Measurements from ENCODE around the gene MTARC1. TPM values are rescaled to one million over a fixed set of nuclear protein-coding genes. Genes with fewer than 3 reads are reported as not detected.
A peak's percentile ranks its signal among the peaks of the same experiment; 100 is the strongest.

Gene MTARC1
- total and polyA plus RNA-seq, 9 of the 15 experiments (the other 6 are each of a cell fraction or from before 2014, with no cell fraction given): 0.07 to 0.14 (median 0.11) TPM; not detected in 6

- peaks cover 2 to 4% of the 10 kb centered on the region in 2 experiments; a peak in 3 of 5 replicates for H3K4me1 ChIP-seq (replicated peaks in 1 of 2; ENCODE audit: control insufficient read depth in 2 of 2, insufficient read depth in 2 of 2, low read length in 2 of 2)
- H4K20me1 ChIP-seq (replicated peaks; ENCODE audit: control insufficient read depth, insufficient read depth, low read length): 0 out of 2 replicates have a peak, but pooled peaks cover 2% of the 10 kb centered on the region
- ChIA-PET POLR2A (interaction anchor here (0.6 kb wide), 1 partner anchor 370 kb away, joined by 3 read pairs; no protein-coding TSS in a partner anchor), CTCF (ENCODE audit: low intra/inter-chr PET ratio) (no interaction called here)
- no peaks in the 10 kb centered on the region for H3K36me3 ChIP-seq (ENCODE audit: control insufficient read depth, insufficient read depth, low read length)
- in situ Hi-C loops (cut with MboI) (loop anchor here (10.0 kb wide), 3 partner anchors 392 to 1642 kb away; no protein-coding TSS in a partner anchor), intact Hi-C loops (cut with micrococcal nuclease) (loop anchor here (5.0 to 10.0 kb wide), 2 partner anchors 64 to 202 kb away; partner anchors contain the start of gene HLX)
- peak; percentile 67 for FAIRE-seq
- DNase-seq (ENCODE audit: extremely low read depth in 1 of 4, low spot score in 3 of 4): peak; percentile 28 to 61 (median 36)
- no peak overlapping the region for H3K9ac ChIP-seq (ENCODE audit: insufficient read depth in 1 of 2, low read depth in 2 of 2, low read length in 2 of 2)
- no peak overlapping the region for H2AFZ ChIP-seq (ENCODE audit: low read depth, low read length)
- H3K4me2 ChIP-seq (ENCODE audit: insufficient read depth, low read length): no peak overlapping the region
- H3K9me1 ChIP-seq (ENCODE audit: control insufficient read depth, insufficient read depth, low read length): no peaks in the 10 kb centered on the region
- peaks cover 2 to 9% of the 10 kb centered on the region in 2 experiments; a peak in 3 of 5 replicates for H3K27me3 ChIP-seq (ENCODE audit: control insufficient read depth in 2 of 2, insufficient read depth in 2 of 2, low read length in 2 of 2)
- under 1% methylated on average over 12 of the region's 12 CpGs for WGBS (ENCODE audit: insufficient coverage, low coverage, missing lambda C conversion rate)
- H3K79me2 ChIP-seq (ENCODE audit: control insufficient read depth, insufficient read depth, low read length): no peaks in the 10 kb centered on the region
- H3K27ac ChIP-seq (ENCODE audit: extremely low read depth, low read depth, low read length): no peak overlapping the region
- H3K4me3 ChIP-seq: no peak overlapping the region
- H3K9me3 ChIP-seq (replicated peaks; ENCODE audit: control insufficient read depth, insufficient read depth, low read depth, low read length): no peaks in the 10 kb centered on the region
- no TSS peak for BruUV-seq (replicated peaks)
- peak; percentile 82 for ATAC-seq
- TF ChIP-seq, protein P1, sequence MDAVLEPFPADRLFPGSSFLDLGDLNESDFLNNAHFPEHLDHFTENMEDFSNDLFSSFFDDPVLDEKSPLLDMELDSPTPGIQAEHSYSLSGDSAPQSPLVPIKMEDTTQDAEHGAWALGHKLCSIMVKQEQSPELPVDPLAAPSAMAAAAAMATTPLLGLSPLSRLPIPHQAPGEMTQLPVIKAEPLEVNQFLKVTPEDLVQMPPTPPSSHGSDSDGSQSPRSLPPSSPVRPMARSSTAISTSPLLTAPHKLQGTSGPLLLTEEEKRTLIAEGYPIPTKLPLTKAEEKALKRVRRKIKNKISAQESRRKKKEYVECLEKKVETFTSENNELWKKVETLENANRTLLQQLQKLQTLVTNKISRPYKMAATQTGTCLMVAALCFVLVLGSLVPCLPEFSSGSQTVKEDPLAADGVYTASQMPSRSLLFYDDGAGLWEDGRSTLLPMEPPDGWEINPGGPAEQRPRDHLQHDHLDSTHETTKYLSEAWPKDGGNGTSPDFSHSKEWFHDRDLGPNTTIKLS (IDR thresholded peaks at IDR 0.05; ENCODE audit: borderline replicate concordance, low read depth): peak; percentile 39; the same call in 1 of the 2 replicates
- 0 out of 2 replicates have a peak, but pooled peaks have one; percentile 37 for TF ChIP-seq CBX1 (IDR thresholded peaks at IDR 0.05; ENCODE audit: low read depth)
- no peak for TF ChIP-seq HMGN3 (IDR thresholded peaks at IDR 0.05; ENCODE audit: borderline replicate concordance, extremely low read depth, insufficient read length, low read depth, low read length)
- TF ChIP-seq CTBP1 (IDR thresholded peaks at IDR 0.05; ENCODE audit: borderline replicate concordance): 0 out of 2 replicates have a peak, but pooled peaks have one; percentile 28
- peak; percentile 42 for TF ChIP-seq CTCFL (IDR thresholded peaks at IDR 0.05; ENCODE audit: borderline replicate concordance, insufficient read depth, low read depth, low read length, poor library complexity, severe bottlenecking)
- TF ChIP-seq NFE2 (IDR thresholded peaks at IDR 0.05; ENCODE audit: low read depth): peak; percentile 74
- TF ChIP-seq ZNF785 (CRISPR knock-in tag; IDR thresholded peaks at IDR 0.05): no peak
- peak; percentile 96 for TF ChIP-seq L3MBTL2 (IDR thresholded peaks at IDR 0.05)
- TF ChIP-seq RAD21 (CRISPR knock-in tag; conservative IDR thresholded peaks at IDR 0.05 in 1 of 2, IDR thresholded peaks at IDR 0.05 in 1 of 2): peak; percentile 27 to 52; a peak in 3 of 4 replicates
- TF ChIP-seq, protein P2, sequence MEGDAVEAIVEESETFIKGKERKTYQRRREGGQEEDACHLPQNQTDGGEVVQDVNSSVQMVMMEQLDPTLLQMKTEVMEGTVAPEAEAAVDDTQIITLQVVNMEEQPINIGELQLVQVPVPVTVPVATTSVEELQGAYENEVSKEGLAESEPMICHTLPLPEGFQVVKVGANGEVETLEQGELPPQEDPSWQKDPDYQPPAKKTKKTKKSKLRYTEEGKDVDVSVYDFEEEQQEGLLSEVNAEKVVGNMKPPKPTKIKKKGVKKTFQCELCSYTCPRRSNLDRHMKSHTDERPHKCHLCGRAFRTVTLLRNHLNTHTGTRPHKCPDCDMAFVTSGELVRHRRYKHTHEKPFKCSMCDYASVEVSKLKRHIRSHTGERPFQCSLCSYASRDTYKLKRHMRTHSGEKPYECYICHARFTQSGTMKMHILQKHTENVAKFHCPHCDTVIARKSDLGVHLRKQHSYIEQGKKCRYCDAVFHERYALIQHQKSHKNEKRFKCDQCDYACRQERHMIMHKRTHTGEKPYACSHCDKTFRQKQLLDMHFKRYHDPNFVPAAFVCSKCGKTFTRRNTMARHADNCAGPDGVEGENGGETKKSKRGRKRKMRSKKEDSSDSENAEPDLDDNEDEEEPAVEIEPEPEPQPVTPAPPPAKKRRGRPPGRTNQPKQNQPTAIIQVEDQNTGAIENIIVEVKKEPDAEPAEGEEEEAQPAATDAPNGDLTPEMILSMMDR (IDR thresholded peaks at IDR 0.05 in 2 of 3, conservative IDR thresholded peaks at IDR 0.05 in 1 of 3; ENCODE audit: insufficient read depth in 2 of 3, low read depth in 1 of 3, low read length in 3 of 3): peak; percentile 45 to 65 (median 47)
- TF ChIP-seq, protein P3, sequence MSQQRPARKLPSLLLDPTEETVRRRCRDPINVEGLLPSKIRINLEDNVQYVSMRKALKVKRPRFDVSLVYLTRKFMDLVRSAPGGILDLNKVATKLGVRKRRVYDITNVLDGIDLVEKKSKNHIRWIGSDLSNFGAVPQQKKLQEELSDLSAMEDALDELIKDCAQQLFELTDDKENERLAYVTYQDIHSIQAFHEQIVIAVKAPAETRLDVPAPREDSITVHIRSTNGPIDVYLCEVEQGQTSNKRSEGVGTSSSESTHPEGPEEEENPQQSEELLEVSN (IDR thresholded peaks at IDR 0.05; ENCODE audit: borderline replicate concordance in 1 of 2, extremely low read depth in 1 of 2, insufficient read depth in 1 of 2, insufficient read length in 1 of 2, low read depth in 1 of 2, low read length in 1 of 2, poor library complexity in 1 of 2, severe bottlenecking in 1 of 2): peak; percentile 60 to 90
- 0 out of 2 replicates have a peak, but pooled peaks have one; percentile 16 for TF ChIP-seq SOX6 (IDR thresholded peaks at IDR 0.05)
- no peak for TF ChIP-seq CEBPG (CRISPR knock-in tag; IDR thresholded peaks at IDR 0.05)
- no peak for TF ChIP-seq CEBPG (tag; conservative IDR thresholded peaks at IDR 0.05 in 1 of 2, IDR thresholded peaks at IDR 0.05 in 1 of 2)
Measured at GRCh38 chr1:220813013-220813412, 26.3 kb downstream of the MTARC1 start.
